HepG2 (cell line): Measurements from ENCODE around the gene ATP11A. TPM values are rescaled to one million over a fixed set of nuclear protein-coding genes. Genes with fewer than 3 reads are reported as not detected.
A peak's percentile ranks its signal among the peaks of the same experiment; 100 is the strongest.

ENCODE experiments used
- KDM5A ChIP-seq: fragments of 200-600 bp; sonication (generic); IDR thresholded peaks from 2 replicates; pipeline ENCODE4 v1.7.0; 2018; ENCODE audit warnings: antibody characterized with exemption, mild to moderate bottlenecking, low read length, borderline replicate concordance
- ZNF460 ChIP-seq: sonication (generic); formaldehyde crosslinking; IDR thresholded peaks from 2 replicates; pipeline ENCODE4 v1.5.1; 2020; ENCODE audit warnings: missing genetic modification reagents, mild to moderate bottlenecking, borderline replicate concordance
- ZNF503 ChIP-seq: sonication (generic); formaldehyde crosslinking; IDR thresholded peaks from 2 replicates; pipeline ENCODE4 v1.4.0; 2020; ENCODE audit warnings: missing genetic modification reagents
- polyA plus RNA-seq, 8 experiments: library from polyadenylated mRNA; depleted of rRNA in 3 of 8; stranded (reverse) in 7 of 8; unstranded in 1 of 8; fragments of >200 nt; fragmentation: Illumina TruSeq in 4 of 8; extraction: Trizol in 4 of 8; gene quantifications; 2 replicates each; pipeline versions ENCODE4 v1.2.1 to v1.2.3, GENCODE V29; 2011 to 2016; ENCODE audit warnings: low read depth in 4 of 8, missing spikeins in 1 of 8, mixed read lengths in 1 of 8; ENCODE audit not compliant: insufficient read depth in 1 of 8
- total RNA-seq, 5 experiments: library from RNA; depleted of rRNA; stranded (reverse); fragments of >200 nt; fragmentation: Illumina TruSeq; extraction: Trizol; gene quantifications; 2 replicates each; pipeline ENCODE4 v1.2.3, GENCODE V29; 2016; ENCODE audit warnings: low read depth in 1 of 5
- TF ChIP-seq, protein P1 (sequence below): sonication (generic); formaldehyde crosslinking; conservative IDR thresholded peaks from 2 replicates; pipeline ENCODE4 v1.8.0; 2022; ENCODE audit warnings: missing genetic modification reagents
- TF ChIP-seq, protein P2 (sequence below): sonication (generic); formaldehyde crosslinking; IDR thresholded peaks from 2 replicates; pipeline ENCODE4 v1.4.0; 2020; ENCODE audit warnings: missing genetic modification reagents, borderline replicate concordance
- TF ChIP-seq, protein P3 (sequence below): sonication (generic); formaldehyde crosslinking; IDR thresholded peaks from 2 replicates; pipeline ENCODE4 v1.8.0; 2022; ENCODE audit warnings: mild to moderate bottlenecking, missing genetic modification reagents, moderate library complexity
- TF ChIP-seq, protein P4 (sequence below): sonication (generic); formaldehyde crosslinking; IDR thresholded peaks from 2 replicates; pipeline ENCODE4 v1.4.0; 2020; ENCODE audit warnings: mild to moderate bottlenecking, missing genetic modification reagents
- TF ChIP-seq, protein P5 (sequence below): sonication (generic); formaldehyde crosslinking; IDR thresholded peaks from 2 replicates; pipeline ENCODE4 v1.4.0; 2020; ENCODE audit warnings: mild to moderate bottlenecking, missing genetic modification reagents, borderline replicate concordance

Gene ATP11A
- total and polyA plus RNA-seq, 2 of the 13 experiments (the other 11 are each of a cell fraction or from before 2014, with no cell fraction given), result 18.4 to 20.1 TPM

DNA sequence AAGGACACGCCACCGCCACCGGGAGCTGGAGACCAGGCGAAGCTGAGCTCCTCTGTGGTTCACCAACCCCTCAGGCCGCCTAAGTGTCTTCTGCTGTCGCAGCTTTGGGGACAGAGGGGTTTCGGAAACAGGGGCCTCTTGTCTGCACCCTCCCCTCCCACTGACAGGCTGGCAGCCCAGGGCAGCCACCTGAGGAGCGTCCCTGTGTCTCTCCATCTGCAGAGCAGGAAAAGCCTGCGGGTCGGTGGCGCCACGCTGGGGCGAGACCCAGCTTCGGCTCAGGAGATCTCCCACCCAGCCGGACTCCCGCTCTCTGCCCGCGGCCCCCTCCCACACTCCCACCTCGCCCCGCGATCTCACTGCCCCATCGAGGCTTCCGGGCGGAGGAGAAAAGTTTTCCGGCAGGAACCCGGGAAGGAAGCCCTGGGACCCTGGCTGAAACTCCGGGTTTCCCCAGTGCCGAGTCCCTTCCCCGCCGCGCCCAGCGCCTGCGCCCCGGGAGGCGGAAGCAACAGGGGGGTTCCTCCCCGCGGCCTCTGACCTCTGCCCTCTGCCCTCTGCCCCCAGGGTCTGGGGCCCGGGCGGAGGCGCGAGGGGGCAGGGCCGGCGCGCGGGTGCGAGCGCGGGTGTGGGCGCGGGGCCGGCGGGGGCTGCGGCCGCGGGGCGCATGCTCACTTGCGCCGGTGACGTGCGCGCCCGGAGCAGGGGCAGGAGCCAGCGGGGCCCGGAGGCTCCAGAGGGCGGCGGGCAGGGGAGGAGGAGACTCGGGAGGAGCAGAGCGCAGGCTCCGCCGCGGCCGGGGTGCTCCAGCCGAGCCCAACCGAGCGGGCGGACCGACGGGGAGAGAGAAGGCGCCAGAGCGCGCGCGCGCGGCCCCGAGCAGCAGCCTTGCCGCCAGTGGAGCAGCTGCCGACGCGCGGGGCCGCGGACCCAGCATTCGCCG, at the start of gene ATP11A (continued):
- TF ChIP-seq, protein P1, sequence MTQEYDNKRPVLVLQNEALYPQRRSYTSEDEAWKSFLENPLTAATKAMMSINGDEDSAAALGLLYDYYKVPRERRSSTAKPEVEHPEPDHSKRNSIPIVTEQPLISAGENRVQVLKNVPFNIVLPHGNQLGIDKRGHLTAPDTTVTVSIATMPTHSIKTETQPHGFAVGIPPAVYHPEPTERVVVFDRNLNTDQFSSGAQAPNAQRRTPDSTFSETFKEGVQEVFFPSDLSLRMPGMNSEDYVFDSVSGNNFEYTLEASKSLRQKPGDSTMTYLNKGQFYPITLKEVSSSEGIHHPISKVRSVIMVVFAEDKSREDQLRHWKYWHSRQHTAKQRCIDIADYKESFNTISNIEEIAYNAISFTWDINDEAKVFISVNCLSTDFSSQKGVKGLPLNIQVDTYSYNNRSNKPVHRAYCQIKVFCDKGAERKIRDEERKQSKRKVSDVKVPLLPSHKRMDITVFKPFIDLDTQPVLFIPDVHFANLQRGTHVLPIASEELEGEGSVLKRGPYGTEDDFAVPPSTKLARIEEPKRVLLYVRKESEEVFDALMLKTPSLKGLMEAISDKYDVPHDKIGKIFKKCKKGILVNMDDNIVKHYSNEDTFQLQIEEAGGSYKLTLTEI, result no peak
- TF ChIP-seq, protein P2, sequence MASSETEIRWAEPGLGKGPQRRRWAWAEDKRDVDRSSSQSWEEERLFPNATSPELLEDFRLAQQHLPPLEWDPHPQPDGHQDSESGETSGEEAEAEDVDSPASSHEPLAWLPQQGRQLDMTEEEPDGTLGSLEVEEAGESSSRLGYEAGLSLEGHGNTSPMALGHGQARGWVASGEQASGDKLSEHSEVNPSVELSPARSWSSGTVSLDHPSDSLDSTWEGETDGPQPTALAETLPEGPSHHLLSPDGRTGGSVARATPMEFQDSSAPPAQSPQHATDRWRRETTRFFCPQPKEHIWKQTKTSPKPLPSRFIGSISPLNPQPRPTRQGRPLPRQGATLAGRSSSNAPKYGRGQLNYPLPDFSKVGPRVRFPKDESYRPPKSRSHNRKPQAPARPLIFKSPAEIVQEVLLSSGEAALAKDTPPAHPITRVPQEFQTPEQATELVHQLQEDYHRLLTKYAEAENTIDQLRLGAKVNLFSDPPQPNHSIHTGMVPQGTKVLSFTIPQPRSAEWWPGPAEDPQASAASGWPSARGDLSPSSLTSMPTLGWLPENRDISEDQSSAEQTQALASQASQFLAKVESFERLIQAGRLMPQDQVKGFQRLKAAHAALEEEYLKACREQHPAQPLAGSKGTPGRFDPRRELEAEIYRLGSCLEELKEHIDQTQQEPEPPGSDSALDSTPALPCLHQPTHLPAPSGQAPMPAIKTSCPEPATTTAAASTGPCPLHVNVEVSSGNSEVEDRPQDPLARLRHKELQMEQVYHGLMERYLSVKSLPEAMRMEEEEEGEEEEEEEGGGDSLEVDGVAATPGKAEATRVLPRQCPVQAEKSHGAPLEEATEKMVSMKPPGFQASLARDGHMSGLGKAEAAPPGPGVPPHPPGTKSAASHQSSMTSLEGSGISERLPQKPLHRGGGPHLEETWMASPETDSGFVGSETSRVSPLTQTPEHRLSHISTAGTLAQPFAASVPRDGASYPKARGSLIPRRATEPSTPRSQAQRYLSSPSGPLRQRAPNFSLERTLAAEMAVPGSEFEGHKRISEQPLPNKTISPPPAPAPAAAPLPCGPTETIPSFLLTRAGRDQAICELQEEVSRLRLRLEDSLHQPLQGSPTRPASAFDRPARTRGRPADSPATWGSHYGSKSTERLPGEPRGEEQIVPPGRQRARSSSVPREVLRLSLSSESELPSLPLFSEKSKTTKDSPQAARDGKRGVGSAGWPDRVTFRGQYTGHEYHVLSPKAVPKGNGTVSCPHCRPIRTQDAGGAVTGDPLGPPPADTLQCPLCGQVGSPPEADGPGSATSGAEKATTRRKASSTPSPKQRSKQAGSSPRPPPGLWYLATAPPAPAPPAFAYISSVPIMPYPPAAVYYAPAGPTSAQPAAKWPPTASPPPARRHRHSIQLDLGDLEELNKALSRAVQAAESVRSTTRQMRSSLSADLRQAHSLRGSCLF, result no peak
- TF ChIP-seq KDM5A (no peak), ZNF460 (CRISPR knock-in tag) (no peak; the same call in 1 of the 2 replicates), ZNF503 (CRISPR knock-in tag) (peak; percentile 85)
- TF ChIP-seq, protein P3, sequence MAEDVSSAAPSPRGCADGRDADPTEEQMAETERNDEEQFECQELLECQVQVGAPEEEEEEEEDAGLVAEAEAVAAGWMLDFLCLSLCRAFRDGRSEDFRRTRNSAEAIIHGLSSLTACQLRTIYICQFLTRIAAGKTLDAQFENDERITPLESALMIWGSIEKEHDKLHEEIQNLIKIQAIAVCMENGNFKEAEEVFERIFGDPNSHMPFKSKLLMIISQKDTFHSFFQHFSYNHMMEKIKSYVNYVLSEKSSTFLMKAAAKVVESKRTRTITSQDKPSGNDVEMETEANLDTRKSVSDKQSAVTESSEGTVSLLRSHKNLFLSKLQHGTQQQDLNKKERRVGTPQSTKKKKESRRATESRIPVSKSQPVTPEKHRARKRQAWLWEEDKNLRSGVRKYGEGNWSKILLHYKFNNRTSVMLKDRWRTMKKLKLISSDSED (CRISPR knock-in tag), result no peak
- TF ChIP-seq, protein P4, sequence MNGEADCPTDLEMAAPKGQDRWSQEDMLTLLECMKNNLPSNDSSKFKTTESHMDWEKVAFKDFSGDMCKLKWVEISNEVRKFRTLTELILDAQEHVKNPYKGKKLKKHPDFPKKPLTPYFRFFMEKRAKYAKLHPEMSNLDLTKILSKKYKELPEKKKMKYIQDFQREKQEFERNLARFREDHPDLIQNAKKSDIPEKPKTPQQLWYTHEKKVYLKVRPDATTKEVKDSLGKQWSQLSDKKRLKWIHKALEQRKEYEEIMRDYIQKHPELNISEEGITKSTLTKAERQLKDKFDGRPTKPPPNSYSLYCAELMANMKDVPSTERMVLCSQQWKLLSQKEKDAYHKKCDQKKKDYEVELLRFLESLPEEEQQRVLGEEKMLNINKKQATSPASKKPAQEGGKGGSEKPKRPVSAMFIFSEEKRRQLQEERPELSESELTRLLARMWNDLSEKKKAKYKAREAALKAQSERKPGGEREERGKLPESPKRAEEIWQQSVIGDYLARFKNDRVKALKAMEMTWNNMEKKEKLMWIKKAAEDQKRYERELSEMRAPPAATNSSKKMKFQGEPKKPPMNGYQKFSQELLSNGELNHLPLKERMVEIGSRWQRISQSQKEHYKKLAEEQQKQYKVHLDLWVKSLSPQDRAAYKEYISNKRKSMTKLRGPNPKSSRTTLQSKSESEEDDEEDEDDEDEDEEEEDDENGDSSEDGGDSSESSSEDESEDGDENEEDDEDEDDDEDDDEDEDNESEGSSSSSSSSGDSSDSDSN, result peak; percentile 92
- TF ChIP-seq, protein P5, sequence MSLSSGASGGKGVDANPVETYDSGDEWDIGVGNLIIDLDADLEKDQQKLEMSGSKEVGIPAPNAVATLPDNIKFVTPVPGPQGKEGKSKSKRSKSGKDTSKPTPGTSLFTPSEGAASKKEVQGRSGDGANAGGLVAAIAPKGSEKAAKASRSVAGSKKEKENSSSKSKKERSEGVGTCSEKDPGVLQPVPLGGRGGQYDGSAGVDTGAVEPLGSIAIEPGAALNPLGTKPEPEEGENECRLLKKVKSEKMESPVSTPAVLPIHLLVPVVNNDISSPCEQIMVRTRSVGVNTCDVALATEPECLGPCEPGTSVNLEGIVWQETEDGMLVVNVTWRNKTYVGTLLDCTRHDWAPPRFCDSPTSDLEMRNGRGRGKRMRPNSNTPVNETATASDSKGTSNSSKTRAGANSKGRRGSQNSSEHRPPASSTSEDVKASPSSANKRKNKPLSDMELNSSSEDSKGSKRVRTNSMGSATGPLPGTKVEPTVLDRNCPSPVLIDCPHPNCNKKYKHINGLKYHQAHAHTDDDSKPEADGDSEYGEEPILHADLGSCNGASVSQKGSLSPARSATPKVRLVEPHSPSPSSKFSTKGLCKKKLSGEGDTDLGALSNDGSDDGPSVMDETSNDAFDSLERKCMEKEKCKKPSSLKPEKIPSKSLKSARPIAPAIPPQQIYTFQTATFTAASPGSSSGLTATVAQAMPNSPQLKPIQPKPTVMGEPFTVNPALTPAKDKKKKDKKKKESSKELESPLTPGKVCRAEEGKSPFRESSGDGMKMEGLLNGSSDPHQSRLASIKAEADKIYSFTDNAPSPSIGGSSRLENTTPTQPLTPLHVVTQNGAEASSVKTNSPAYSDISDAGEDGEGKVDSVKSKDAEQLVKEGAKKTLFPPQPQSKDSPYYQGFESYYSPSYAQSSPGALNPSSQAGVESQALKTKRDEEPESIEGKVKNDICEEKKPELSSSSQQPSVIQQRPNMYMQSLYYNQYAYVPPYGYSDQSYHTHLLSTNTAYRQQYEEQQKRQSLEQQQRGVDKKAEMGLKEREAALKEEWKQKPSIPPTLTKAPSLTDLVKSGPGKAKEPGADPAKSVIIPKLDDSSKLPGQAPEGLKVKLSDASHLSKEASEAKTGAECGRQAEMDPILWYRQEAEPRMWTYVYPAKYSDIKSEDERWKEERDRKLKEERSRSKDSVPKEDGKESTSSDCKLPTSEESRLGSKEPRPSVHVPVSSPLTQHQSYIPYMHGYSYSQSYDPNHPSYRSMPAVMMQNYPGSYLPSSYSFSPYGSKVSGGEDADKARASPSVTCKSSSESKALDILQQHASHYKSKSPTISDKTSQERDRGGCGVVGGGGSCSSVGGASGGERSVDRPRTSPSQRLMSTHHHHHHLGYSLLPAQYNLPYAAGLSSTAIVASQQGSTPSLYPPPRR (CRISPR knock-in tag), result peak; percentile 74; the same call in 1 of the 2 replicates
